PC-3 (cell line): Measurements from ENCODE around the gene TTC39B. TPM values are rescaled to one million over a fixed set of nuclear protein-coding genes. Genes with fewer than 3 reads are reported as not detected.

ENCODE experiments used
- ATAC-seq: fragments of 200-7000 bp; cut with Tn5 transposase; 2 replicates; pipeline ENCODE4 v1.9.1; 2020; ENCODE audit warnings: mild to moderate bottlenecking, moderate library complexity
- BruUV-seq: library from RNA; stranded (reverse); fragments of 400-500 nt; replicated peaks from 2 replicates; lab custom pipeline; 2021; lab: Mats Ljungman, UMichigan
- CTCF ChIA-PET: fragments of 300-600 bp; sonication (Branson Sonifier 250); formaldehyde crosslinking; loops from one replicate; lab custom pipeline; 2022; ENCODE audit warnings: antibody characterized with exemption; lab: Charles Lee
- POLR2A ChIA-PET: fragments of 300-600 bp; sonication (Branson Sonifier 250); formaldehyde crosslinking; loops from one replicate; lab custom pipeline; 2022; ENCODE audit warnings: antibody characterized with exemption; ENCODE audit not compliant: unreplicated experiment; lab: Charles Lee
- DNase-seq: peaks from one replicate; pipeline ENCODE4 v3.0.0-alpha.2; 2015
- H2AFZ ChIP-seq: fragments of 300-600 bp; sonication (generic); 2 replicates; pipeline ENCODE4 v1.6.0; 2016; ENCODE audit warnings: antibody characterized with exemption, low read length
- H3F3A ChIP-seq: fragments of 300-600 bp; sonication (generic); one replicate; pipeline ENCODE4 v1.6.0; 2017; ENCODE audit warnings: antibody characterized with exemption, low read length, control low read depth, mild to moderate bottlenecking; ENCODE audit not compliant: unreplicated experiment
- H3K27ac ChIP-seq: fragments of 300-600 bp; sonication (generic); 2 replicates; pipeline ENCODE4 v1.5.1; 2016; ENCODE audit warnings: mild to moderate bottlenecking, low read length
- H3K27me3 ChIP-seq: fragments of 300-600 bp; sonication (generic); 2 replicates; pipeline ENCODE4 v1.6.1; 2016; ENCODE audit warnings: low read length, mixed read lengths
- H3K36me3 ChIP-seq: fragments of 300-600 bp; sonication (generic); 2 replicates; pipeline ENCODE4 v1.6.1; 2016; ENCODE audit warnings: low read depth, mixed run types, low read length, mixed read lengths
- H3K4me1 ChIP-seq: fragments of 300-600 bp; sonication (generic); 2 replicates; pipeline ENCODE4 v1.5.1; 2016; ENCODE audit warnings: low read length; ENCODE audit not compliant: insufficient read depth
- H3K4me2 ChIP-seq: fragments of 300-600 bp; sonication (generic); 2 replicates; pipeline ENCODE4 v1.6.0; 2016; ENCODE audit warnings: low read length
- H3K4me3 ChIP-seq: fragments of 300-600 bp; sonication (generic); 2 replicates; pipeline ENCODE4 v1.5.1; 2016; ENCODE audit warnings: mild to moderate bottlenecking, low read length, mixed read lengths
- H3K79me2 ChIP-seq: fragments of 300-600 bp; sonication (generic); 2 replicates; pipeline ENCODE4 v1.6.1; 2017; ENCODE audit warnings: low read length, mixed read lengths
- H3K9ac ChIP-seq: fragments of 300-600 bp; sonication (generic); 2 replicates; pipeline ENCODE4 v1.6.0; 2016; ENCODE audit warnings: mild to moderate bottlenecking, low read length
- H3K9me2 ChIP-seq: fragments of 300-600 bp; sonication (generic); replicated peaks from 2 replicates; pipeline ENCODE4 v1.6.1; 2016; ENCODE audit warnings: mixed run types, low read length, mixed read lengths
- H3K9me3 ChIP-seq: fragments of 300-600 bp; sonication (generic); 2 replicates; pipeline ENCODE4 v1.6.1; 2016; ENCODE audit warnings: low read length, mixed read lengths
- H4K20me1 ChIP-seq: fragments of 300-600 bp; sonication (generic); 2 replicates; pipeline ENCODE4 v1.6.1; 2016; ENCODE audit warnings: low read length, mixed read lengths
- EZH2 ChIP-seq: fragments of 300-600 bp; sonication (generic); IDR thresholded peaks from one replicate; pipeline ENCODE4 v1.6.1; 2017; ENCODE audit warnings: antibody characterized with exemption, mild to moderate bottlenecking, low read length; ENCODE audit not compliant: unreplicated experiment
- EZH2phosphoT487 ChIP-seq: fragments of 300-600 bp; sonication (generic); IDR thresholded peaks from 2 replicates; pipeline ENCODE4 v1.6.1; 2018; ENCODE audit warnings: mild to moderate bottlenecking, antibody characterized with exemption, low read length, borderline replicate concordance
- intact Hi-C: fragments of 100-400 bp; cut with micrococcal nuclease; formaldehyde crosslinking; loops from 2 replicates; pipeline ENCODE4 v1.9.0; 2023
- total RNA-seq: library from RNA; depleted of rRNA; stranded (reverse); fragments of >200 nt; gene quantifications from 2 replicates; pipeline ENCODE4 v1.2.3, GENCODE V29; 2014
- TF ChIP-seq, protein P1 (sequence below): fragments of 300-600 bp; sonication (generic); conservative IDR thresholded peaks from 2 replicates; pipeline ENCODE4 v1.5.1; 2017; ENCODE audit warnings: antibody characterized with exemption, low read depth, mild to moderate bottlenecking, low read length

TTC39B gene
- total RNA-seq, 1 experiment from 2014 or later = 1.5 TPM

DNA sequence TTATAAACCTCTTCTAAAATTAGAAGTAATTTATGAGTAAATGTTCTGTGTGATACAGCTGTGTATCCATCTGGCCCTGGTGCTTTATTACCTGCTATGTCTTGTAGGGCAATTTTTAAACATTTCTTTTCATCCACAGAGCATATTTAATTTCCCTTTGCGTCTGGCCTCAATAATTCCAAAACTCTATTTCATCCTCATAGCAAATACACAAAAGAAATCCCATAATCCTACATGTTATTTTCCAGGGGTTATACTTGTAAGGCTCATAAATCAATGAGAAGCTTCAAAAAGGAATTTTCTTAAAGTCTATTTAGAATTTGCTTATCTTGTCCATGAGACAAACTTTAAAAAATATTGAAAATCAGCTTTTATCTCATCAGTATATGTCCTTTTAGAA, 167.0 kb downstream of the TTC39B start:
- ChIA-PET CTCF (no interaction called here), POLR2A (no interaction called here)
- no peaks in the 10 kb centered on the region for H4K20me1 ChIP-seq
- no peak overlapping the region for H3K9ac ChIP-seq
- H3K4me3 ChIP-seq = no peak overlapping the region
- no peak overlapping the region for H3K27ac ChIP-seq
- no peaks in the 10 kb centered on the region for H3F3A ChIP-seq
- TF ChIP-seq, protein P1, sequence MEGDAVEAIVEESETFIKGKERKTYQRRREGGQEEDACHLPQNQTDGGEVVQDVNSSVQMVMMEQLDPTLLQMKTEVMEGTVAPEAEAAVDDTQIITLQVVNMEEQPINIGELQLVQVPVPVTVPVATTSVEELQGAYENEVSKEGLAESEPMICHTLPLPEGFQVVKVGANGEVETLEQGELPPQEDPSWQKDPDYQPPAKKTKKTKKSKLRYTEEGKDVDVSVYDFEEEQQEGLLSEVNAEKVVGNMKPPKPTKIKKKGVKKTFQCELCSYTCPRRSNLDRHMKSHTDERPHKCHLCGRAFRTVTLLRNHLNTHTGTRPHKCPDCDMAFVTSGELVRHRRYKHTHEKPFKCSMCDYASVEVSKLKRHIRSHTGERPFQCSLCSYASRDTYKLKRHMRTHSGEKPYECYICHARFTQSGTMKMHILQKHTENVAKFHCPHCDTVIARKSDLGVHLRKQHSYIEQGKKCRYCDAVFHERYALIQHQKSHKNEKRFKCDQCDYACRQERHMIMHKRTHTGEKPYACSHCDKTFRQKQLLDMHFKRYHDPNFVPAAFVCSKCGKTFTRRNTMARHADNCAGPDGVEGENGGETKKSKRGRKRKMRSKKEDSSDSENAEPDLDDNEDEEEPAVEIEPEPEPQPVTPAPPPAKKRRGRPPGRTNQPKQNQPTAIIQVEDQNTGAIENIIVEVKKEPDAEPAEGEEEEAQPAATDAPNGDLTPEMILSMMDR = no peak
- TF ChIP-seq EZH2phosphoT487 = no peak
- TF ChIP-seq EZH2 = no peak
- BruUV-seq = no TSS peak
- H2AFZ ChIP-seq = no peak overlapping the region
- no peaks in the 10 kb centered on the region for H3K27me3 ChIP-seq
- H3K9me3 ChIP-seq = no peaks in the 10 kb centered on the region
- ATAC-seq (no peak), DNase-seq (no peak)
- H3K9me2 ChIP-seq = no peaks in the 10 kb centered on the region
- peaks cover 13% of the 10 kb centered on the region for H3K4me1 ChIP-seq
- H3K79me2 ChIP-seq = no peaks in the 10 kb centered on the region
- no peaks in the 10 kb centered on the region for H3K36me3 ChIP-seq
- intact Hi-C loops = loop anchor here (5.0 kb wide), 1 partner anchor 277 kb away; no protein-coding TSS in a partner anchor
- no peak overlapping the region for H3K4me2 ChIP-seq

DNA sequence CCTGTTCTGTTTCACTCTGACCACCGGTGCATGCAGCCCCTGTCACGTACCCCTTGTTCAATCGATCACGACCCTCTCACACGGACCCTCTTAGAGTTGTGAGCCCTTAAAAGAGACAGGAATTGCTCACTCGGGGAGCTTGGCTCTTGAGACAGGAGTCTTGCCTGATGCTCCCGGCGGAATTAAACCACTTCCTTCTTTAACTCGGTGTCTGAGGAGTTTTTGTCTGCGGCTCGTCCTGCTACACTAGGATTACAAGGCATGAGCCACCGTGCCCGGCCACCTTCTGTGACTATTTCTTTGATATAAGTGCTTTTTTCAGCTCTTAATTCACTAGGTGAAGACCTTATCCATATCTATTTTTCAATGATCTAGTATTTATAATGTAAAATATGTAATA, 167.5 kb downstream of the TTC39B start:
- Histone ChIP-seq H3K9ac (no peak overlapping the region), H3K4me1 (peaks cover 8% of the 10 kb centered on the region), H3K9me2 (no peaks in the 10 kb centered on the region), H3F3A (no peaks in the 10 kb centered on the region), H3K4me2 (no peak overlapping the region), H3K79me2 (no peaks in the 10 kb centered on the region), H2AFZ (no peak overlapping the region), H4K20me1 (no peaks in the 10 kb centered on the region), H3K27me3 (no peaks in the 10 kb centered on the region), H3K9me3 (no peaks in the 10 kb centered on the region), H3K4me3 (no peak overlapping the region), H3K27ac (no peak overlapping the region), H3K36me3 (no peaks in the 10 kb centered on the region)
- ChIA-PET CTCF (no interaction called here), POLR2A (no interaction called here)
- DNase-seq = no peak
- ATAC-seq = no peak
- TF ChIP-seq EZH2phosphoT487 = no peak
- no peak for TF ChIP-seq EZH2
- TF ChIP-seq, protein P1 = no peak
- no TSS peak for BruUV-seq
- intact Hi-C loops = no loop called here

DNA sequence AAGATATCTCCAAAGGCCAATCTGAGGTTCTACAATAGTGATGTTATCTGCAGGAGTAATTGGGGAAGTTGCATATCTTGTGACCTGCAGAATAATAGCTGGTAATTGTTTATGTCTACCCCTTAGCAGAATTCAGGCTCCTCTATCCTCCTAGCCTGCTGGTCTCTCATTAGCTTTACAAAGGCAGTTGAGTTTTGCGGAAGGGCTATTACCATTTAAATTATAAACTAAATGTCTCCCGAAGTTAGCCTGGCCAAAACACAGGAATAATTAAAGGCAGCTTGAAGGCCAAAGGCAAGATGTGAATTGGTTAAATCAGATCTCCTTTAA, 168.7 kb downstream of the TTC39B start:
- Histone ChIP-seq H3K4me2 (no peak overlapping the region), H3K27ac (no peak overlapping the region), H3K36me3 (no peaks in the 10 kb centered on the region), H3K27me3 (no peaks in the 10 kb centered on the region), H3K9ac (no peak overlapping the region), H3K9me3 (no peaks in the 10 kb centered on the region), H2AFZ (no peak overlapping the region), H4K20me1 (no peaks in the 10 kb centered on the region), H3K9me2 (no peaks in the 10 kb centered on the region), H3K4me1 (no peaks in the 10 kb centered on the region), H3F3A (no peaks in the 10 kb centered on the region), H3K79me2 (no peaks in the 10 kb centered on the region), H3K4me3 (no peak overlapping the region)
- TF ChIP-seq, protein P1 = no peak
- TF ChIP-seq EZH2 (no peak), EZH2phosphoT487 (no peak)
- BruUV-seq = no TSS peak
- ATAC-seq (no peak), DNase-seq (no peak)
- ChIA-PET POLR2A (no interaction called here), CTCF (no interaction called here)
- intact Hi-C loops = no loop called here
